ENCODE measurements around the gene CFAP299. TPM values are rescaled to one million over a fixed set of nuclear protein-coding genes. Genes with fewer than 3 reads are reported as not detected.

CFAP299 gene
- total RNA-seq, 1 donor, result 12.7 TPM

Other genes with a start within 250 kb of the CFAP299 start
- gene PRDM8, start 138.2 kb upstream of the CFAP299 start, total RNA-seq (ENCODE audit: low replicate concordance), result 7.8 and 15.6 TPM in 2 replicates
- gene FGF5, start 69.1 kb upstream of the CFAP299 start, total RNA-seq (ENCODE audit: low replicate concordance), result 0.98 and 55.9 TPM in 2 replicates